ENCODE data around the gene BMF.

- no peak for TF ChIP-seq CTCF (IDR thresholded peaks at IDR 0.05)
- no peak for TF ChIP-seq POLR2A (IDR thresholded peaks at IDR 0.05; ENCODE audit: low read depth)
Measured at GRCh38 chr15:40047415-40048210, 61.1 kb downstream of the BMF start.
